Stomach (tissue), 19 donors: ENCODE measurements around the gene TMEM129. TPM values are rescaled to one million over a fixed set of nuclear protein-coding genes. Genes with fewer than 3 reads are reported as not detected.

ENCODE experiments used
- DNase-seq, 2 donors: peaks; one replicate each; pipeline versions ENCODE4 v3.0.0 to v3.0.0-alpha.2; 2013 to 2019
- H3K27ac ChIP-seq, 5 donors: fragments of 200-600 bp in 4 of 5; sonication (generic) in 4 of 5; one replicate each; pipeline ENCODE4 v1.5.1; 2013 to 2019; ENCODE audit warnings: mild to moderate bottlenecking in 1 of 5, moderate library complexity in 1 of 5
- H3K27me3 ChIP-seq, 3 donors: fragments of 200-600 bp; sonication (generic); one replicate each; pipeline ENCODE4 v1.5.1; 2017 to 2019; ENCODE audit warnings: mixed run types in 1 of 3
- H3K36me3 ChIP-seq, 4 donors: fragments of 200-600 bp; sonication (generic); 1 replicate in 3 of 4; 2 replicates in 1 of 4; pipeline ENCODE4 v1.5.1; 2016 to 2019
- H3K4me1 ChIP-seq, 4 donors: fragments of 200-600 bp; sonication (generic); one replicate each; pipeline ENCODE4 v1.5.1; 2016 to 2019
- H3K4me3 ChIP-seq, 4 donors: fragments of 200-600 bp; sonication (generic) in 3 of 4; one replicate each; pipeline ENCODE4 v1.5.1; 2016 to 2019; ENCODE audit warnings: mild to moderate bottlenecking in 1 of 4
- H3K9me3 ChIP-seq, 4 donors: fragments of 200-600 bp; sonication (generic); one replicate each; pipeline ENCODE4 v1.5.1; 2016 to 2019
- CTCF ChIP-seq, 7 experiments: fragments of 450-650 bp in 4 of 7; fragments of 200-600 bp in 3 of 7; sonication (generic) in 3 of 7; IDR thresholded peaks; one replicate each; pipeline ENCODE4 v1.5.1; 2016 to 2019; ENCODE audit warnings: antibody characterized with exemption in 7 of 7, control low read depth in 2 of 7, mild to moderate bottlenecking in 1 of 7
- EP300 ChIP-seq: sonication (generic); formaldehyde crosslinking; IDR thresholded peaks from one replicate; pipeline ENCODE4 v1.6.1; 2017; ENCODE audit warnings: antibody characterized with exemption
- POLR2A ChIP-seq, 4 donors: fragments of 450-650 bp; IDR thresholded peaks; one replicate each; pipeline ENCODE4 v1.6.1; 2016; ENCODE audit warnings: antibody characterized with exemption in 4 of 4, control low read depth in 2 of 4, mild to moderate bottlenecking in 1 of 4, moderate library complexity in 1 of 4
- POLR2AphosphoS5 ChIP-seq, 3 donors: sonication (generic); formaldehyde crosslinking; IDR thresholded peaks; one replicate each; pipeline ENCODE4 v1.6.1; 2016; ENCODE audit warnings: antibody characterized with exemption in 3 of 3
- WGBS, 5 donors: extraction: QIAGEN DNeasy Blood & Tissue Kit in 3 of 5; methylation state at CpG; one replicate each; pipeline versions ENCODE4 v1.1.5 to v1.1.7; 2013 to 2018; 5-methylcytosine and 5-hydroxymethylcytosine counted together
- intact Hi-C: fragments of 100-400 bp; cut with DNase I; formaldehyde crosslinking; loops from one replicate; pipeline ENCODE4 v1.15.1; 2023; ENCODE audit warnings: low total_unique reads
- long read RNA-seq, 10 donors: transcript quantifications; one replicate each; lab custom pipeline, GENCODE V29; 2026
- polyA plus RNA-seq, 3 donors: library from polyadenylated mRNA; stranded (reverse); fragments of 200-250 nt; gene quantifications; one replicate each; pipeline ENCODE4 v1.2.3, GENCODE V29; 2013
- total RNA-seq, 5 donors: library from RNA; depleted of rRNA; stranded (reverse); fragments of >200 nt; gene quantifications; one replicate each; pipeline versions ENCODE4 v1.1.0 to v1.2.3, GENCODE V29; 2014 to 2016
- donor health status: healthy with polysubstance abuse.
- donor health status: Bipolar disorder and iron deficiency.
- donor health status: healthy.

The TMEM129 gene
- total RNA-seq = 100 to 1,000 TPM in 2 of 5 donors, 10 to 100 TPM in 2, 1 to 10 TPM in 1; 9.9 to 171 (median 41.6) TPM
- 10 to 100 TPM; 13.7 to 29.9 (median 19.1) TPM for polyA plus RNA-seq
- long read RNA-seq, donor 1, partial matches to known transcripts = 0 of 1 reads
- long read RNA-seq, donor 1, other reads (novel, unspliced or antisense) = 0 of 1 reads
- long read RNA-seq, donor 2, partial matches to known transcripts = 0 of 3 reads
- long read RNA-seq, donor 2, other reads (novel, unspliced or antisense) = 0 of 3 reads
- long read RNA-seq, donor 3, partial matches to known transcripts = 0 of 3 reads
- long read RNA-seq, donor 3, other reads (novel, unspliced or antisense) = 0 of 3 reads
- long read RNA-seq, donor 4 = 0 reads
- long read RNA-seq, donor 5, transcript TMEM129-202 (4 exons, 2,810 nt) = major isoform, 7 of 7 reads
- long read RNA-seq, donor 5, partial matches to known transcripts = 0 of 7 reads
- long read RNA-seq, donor 5, other reads (novel, unspliced or antisense) = 0 of 7 reads
- long read RNA-seq, donor 6 = 0 reads
- long read RNA-seq, donor 7, transcript TMEM129-202 (4 exons, 2,810 nt) = major isoform, 6 of 6 reads
- long read RNA-seq, donor 7, partial matches to known transcripts = 0 of 6 reads
- long read RNA-seq, donor 7, other reads (novel, unspliced or antisense) = 0 of 6 reads
- long read RNA-seq, donor 8, partial matches to known transcripts = 32 of 33 reads
- long read RNA-seq, donor 8, other reads (novel, unspliced or antisense) = 0 of 33 reads
- long read RNA-seq, donor 9, partial matches to known transcripts = 0 of 3 reads
- long read RNA-seq, donor 9, other reads (novel, unspliced or antisense) = 0 of 3 reads
- long read RNA-seq, donor 10, partial matches to known transcripts = 0 of 1 reads
- long read RNA-seq, donor 10, other reads (novel, unspliced or antisense) = 0 of 1 reads

- Histone ChIP-seq H3K9me3 (no peaks in the 10 kb centered on the region), H3K4me3 (peak within 1 kb of the TSS; percentile 70 to 89 (median 83)), H3K27ac (peak within 1 kb of the TSS; percentile 93 to 97 (median 96)), H3K36me3 (peaks cover 0 to 40% (median 28%) of the 10 kb centered on the region in 4 donors), H3K27me3 (no peaks in the 10 kb centered on the region), H3K4me1 (peaks cover 47 to 72% (median 62%) of the 10 kb centered on the region in 4 donors)
- TF ChIP-seq CTCF (IDR thresholded peaks at IDR 0.05) (no peak), POLR2AphosphoS5 (IDR thresholded peaks at IDR 0.05) (peak; percentile 62 to 88 (median 77))
- peak; percentile 95 to 99 for DNase-seq
- 0 to 1% (median 1%) methylated on average over 42 to 80 of the region's 83 CpGs; no CpG with 5 or more reads in 2 of the 5 donors for WGBS, 5 donors
- intact Hi-C loops = no loop called here
These were observed at the start of gene TMEM129, which contains the start of gene TACC3 for GRCh38 chr4:1721003-1721665. Gene TMEM129, minus strand, starts transcription at chr4:1721323. Its CDS starts 486 bp downstream, at chr4:1720837. Gene TACC3, plus strand, starts transcription at chr4:1721521. Its CDS starts 1,901 bp downstream, at chr4:1723422.

GRCh38 chr4:1770791-1771231 is 49.7 kb upstream of the TMEM129 start:
- no peak for DNase-seq
- Histone ChIP-seq H3K36me3 (no peaks in the 10 kb centered on the region), H3K4me1 (peaks cover 12 to 38% (median 34%) of the 10 kb centered on the region in 4 donors), H3K27me3 (peaks cover 0 to 80% (median 10%) of the 10 kb centered on the region in 3 donors), H3K9me3 (no peaks in the 10 kb centered on the region), H3K4me3 (no peak overlapping the region), H3K27ac (no peak overlapping the region)
- WGBS, 5 donors = 75 to 88% (median 83%) methylated on average over 6 to 11 of the region's 11 CpGs
- intact Hi-C loops = no loop called here
- TF ChIP-seq CTCF (IDR thresholded peaks at IDR 0.05) = no peak

GRCh38 chr4:1770245-1770644 is 49.1 kb upstream of the TMEM129 start:
- no peak overlapping the region for H3K27ac ChIP-seq
- TF ChIP-seq POLR2A (IDR thresholded peaks at IDR 0.05) = no peak
- no peak for TF ChIP-seq CTCF (IDR thresholded peaks at IDR 0.05)
- TF ChIP-seq POLR2AphosphoS5 (IDR thresholded peaks at IDR 0.05) = no peak
- TF ChIP-seq EP300 = no peak
- no peak for DNase-seq
- intact Hi-C loops = no loop called here
- peaks cover 0 to 83% (median 10%) of the 10 kb centered on the region in 3 donors for H3K27me3 ChIP-seq
- H3K9me3 ChIP-seq = no peaks in the 10 kb centered on the region
- H3K4me3 ChIP-seq = no peak overlapping the region
- H3K4me1 ChIP-seq = peaks cover 12 to 39% (median 35%) of the 10 kb centered on the region in 4 donors
- H3K36me3 ChIP-seq = no peaks in the 10 kb centered on the region
- 31 to 83% (median 57%) methylated on average over 16 to 33 of the region's 33 CpGs for WGBS, 5 donors

GRCh38 chr4:1769692-1770091 is 48.6 kb upstream of the TMEM129 start:
- DNase-seq = no peak
- Histone ChIP-seq H3K4me3 (no peak overlapping the region), H3K36me3 (no peaks in the 10 kb centered on the region), H3K27ac (no peak overlapping the region), H3K4me1 (peaks cover 12 to 39% (median 35%) of the 10 kb centered on the region in 4 donors), H3K9me3 (no peaks in the 10 kb centered on the region), H3K27me3 (peaks cover 0 to 88% (median 10%) of the 10 kb centered on the region in 3 donors)
- intact Hi-C loops = no loop called here
- 76 to 94% (median 76%) methylated on average over 3 to 6 of the region's 6 CpGs for WGBS, 5 donors
- TF ChIP-seq CTCF (IDR thresholded peaks at IDR 0.05) (no peak), POLR2A (IDR thresholded peaks at IDR 0.05) (no peak), POLR2AphosphoS5 (IDR thresholded peaks at IDR 0.05) (no peak), EP300 (no peak)
